DOHH2 (cell line): ENCODE results near the gene KMT2B.

Experiments
- EZH2phosphoT487 ChIP-seq: fragments of 200-600 bp; sonication (generic); IDR thresholded peaks from 2 replicates; pipeline ENCODE4 v1.6.1; 2017; ENCODE audit warnings: borderline replicate concordance, mild to moderate bottlenecking, antibody characterized with exemption, low read length, moderate library complexity, mixed read lengths
- TF ChIP-seq, protein P1 (sequence below): fragments of 200-600 bp; sonication (generic); IDR thresholded peaks from one replicate; pipeline ENCODE4 v1.5.1; 2014; ENCODE audit warnings: antibody characterized with exemption, mild to moderate bottlenecking, low read depth, low read length; ENCODE audit not compliant: poor library complexity, severe bottlenecking

DNA sequence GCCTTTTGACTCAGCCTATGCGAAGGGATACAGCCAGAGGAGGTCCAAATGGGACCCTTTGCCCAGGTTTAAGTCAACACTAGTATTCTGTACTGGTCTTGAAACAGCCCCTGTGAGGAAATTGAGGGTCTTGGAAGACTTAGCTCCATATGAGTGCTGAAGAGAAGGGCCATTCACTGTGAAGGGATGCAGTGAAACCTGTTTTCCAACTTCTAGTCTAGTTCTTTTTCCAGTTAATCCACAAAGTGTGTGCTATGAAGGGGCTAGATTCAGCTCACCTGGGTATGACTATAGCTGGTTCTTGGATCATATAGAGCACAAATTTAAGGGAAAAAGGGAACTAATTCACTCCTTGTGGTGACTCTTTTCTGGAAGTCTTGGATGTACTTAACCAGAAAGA is 9.4 kb upstream of the KMT2B start:
- TF ChIP-seq, protein P1, sequence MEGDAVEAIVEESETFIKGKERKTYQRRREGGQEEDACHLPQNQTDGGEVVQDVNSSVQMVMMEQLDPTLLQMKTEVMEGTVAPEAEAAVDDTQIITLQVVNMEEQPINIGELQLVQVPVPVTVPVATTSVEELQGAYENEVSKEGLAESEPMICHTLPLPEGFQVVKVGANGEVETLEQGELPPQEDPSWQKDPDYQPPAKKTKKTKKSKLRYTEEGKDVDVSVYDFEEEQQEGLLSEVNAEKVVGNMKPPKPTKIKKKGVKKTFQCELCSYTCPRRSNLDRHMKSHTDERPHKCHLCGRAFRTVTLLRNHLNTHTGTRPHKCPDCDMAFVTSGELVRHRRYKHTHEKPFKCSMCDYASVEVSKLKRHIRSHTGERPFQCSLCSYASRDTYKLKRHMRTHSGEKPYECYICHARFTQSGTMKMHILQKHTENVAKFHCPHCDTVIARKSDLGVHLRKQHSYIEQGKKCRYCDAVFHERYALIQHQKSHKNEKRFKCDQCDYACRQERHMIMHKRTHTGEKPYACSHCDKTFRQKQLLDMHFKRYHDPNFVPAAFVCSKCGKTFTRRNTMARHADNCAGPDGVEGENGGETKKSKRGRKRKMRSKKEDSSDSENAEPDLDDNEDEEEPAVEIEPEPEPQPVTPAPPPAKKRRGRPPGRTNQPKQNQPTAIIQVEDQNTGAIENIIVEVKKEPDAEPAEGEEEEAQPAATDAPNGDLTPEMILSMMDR = no peak
- no peak for TF ChIP-seq EZH2phosphoT487
